Right lobe of liver (tissue), 6 donors: Measurements from ENCODE around the gene SPRY2. TPM values are rescaled to one million over a fixed set of nuclear protein-coding genes. Genes with fewer than 3 reads are reported as not detected.
A peak's percentile ranks its signal among the peaks of the same experiment; 100 is the strongest.

Experiments
- ATAC-seq, 4 donors: fragments of 200-7000 bp; cut with Tn5 transposase; one replicate each; pipeline ENCODE4 v1.9.1; 2020; ENCODE audit warnings: mild to moderate bottlenecking in 4 of 4, moderate library complexity in 4 of 4
- DNase-seq, 3 donors: peaks; one replicate each; pipeline ENCODE4 v3.0.0-alpha.2; 2020
- H3K27ac ChIP-seq, 3 donors: fragments of 200-600 bp; one replicate each; pipeline ENCODE4 v1.8.0; 2022
- H3K27me3 ChIP-seq, 2 donors: fragments of 200-600 bp; one replicate each; pipeline ENCODE4 v1.8.0; 2022
- H3K36me3 ChIP-seq, 4 donors: fragments of 200-600 bp; sonication (generic) in 1 of 4; one replicate each; pipeline versions ENCODE4 v1.5.1 to v1.8.0; 2017 to 2022; ENCODE audit warnings: control low read depth in 1 of 4
- H3K4me1 ChIP-seq, 4 donors: fragments of 200-600 bp; sonication (generic) in 1 of 4; one replicate each; pipeline versions ENCODE4 v1.5.1 to v1.8.0; 2017 to 2022; ENCODE audit warnings: control low read depth in 1 of 4
- H3K4me3 ChIP-seq, 3 donors: fragments of 200-600 bp; one replicate each; pipeline ENCODE4 v1.8.0; 2022
- H3K9me3 ChIP-seq, 4 donors: fragments of 200-600 bp; sonication (generic) in 1 of 4; one replicate each; pipeline versions ENCODE4 v1.5.1 to v1.8.0; 2017 to 2022; ENCODE audit warnings: control low read depth in 1 of 4
- POLR2A ChIP-seq: fragments of 450-650 bp; IDR thresholded peaks from one replicate; pipeline ENCODE4 v1.6.1; 2017; ENCODE audit warnings: antibody characterized with exemption, mild to moderate bottlenecking
- WGBS: methylation state at CpG from one replicate; pipeline ENCODE4 v1.1.6; 2018; ENCODE audit warnings: low coverage, low lambda C conversion rate; ENCODE audit not compliant: insufficient coverage; ENCODE audit errors: missing lambda C conversion rate; 5-methylcytosine and 5-hydroxymethylcytosine counted together
- intact Hi-C, 2 donors: fragments of 100-400 bp; cut with DNase I; formaldehyde crosslinking; loops; one replicate each; pipeline versions ENCODE4 v1.11.2 to v1.14.1; 2022
- total RNA-seq, 6 experiments: library from RNA; depleted of rRNA in 2 of 6; stranded (reverse); fragments of >200 nt in 2 of 6; fragmentation: NEBNext Ultra II Directional in 3 of 6; extraction: Animal tissue kit (Norgen Biotek cat#: 25700) in 3 of 6; gene quantifications; one replicate each; pipeline versions ENCODE4 v1.1.0 to v1.2.4, GENCODE V29; 2016 to 2023
- TF ChIP-seq, protein P1 (sequence below), 4 donors: fragments of 200-600 bp in 3 of 4; fragments of 450-650 bp in 1 of 4; IDR thresholded peaks; one replicate each; pipeline versions ENCODE4 v1.5.1 to v1.8.0; 2016 to 2022; ENCODE audit warnings: antibody characterized with exemption in 4 of 4, mild to moderate bottlenecking in 2 of 4
- donor health status: DM: no; HTN: yes; CAD: no.
- donor health status: DM: no; HTN: no; CAD: no.
- donor health status: DM: no; HTN: no; CAD: no.
- donor health status: DM: no; HTN: yes; CAD: no.
- donor health status: DM: no; HTN: yes; CAD: no.

The SPRY2 gene
- total RNA-seq, 6 experiments from 2014 or later, result 9.4 to 14.7 (median 10.5) TPM

DNA sequence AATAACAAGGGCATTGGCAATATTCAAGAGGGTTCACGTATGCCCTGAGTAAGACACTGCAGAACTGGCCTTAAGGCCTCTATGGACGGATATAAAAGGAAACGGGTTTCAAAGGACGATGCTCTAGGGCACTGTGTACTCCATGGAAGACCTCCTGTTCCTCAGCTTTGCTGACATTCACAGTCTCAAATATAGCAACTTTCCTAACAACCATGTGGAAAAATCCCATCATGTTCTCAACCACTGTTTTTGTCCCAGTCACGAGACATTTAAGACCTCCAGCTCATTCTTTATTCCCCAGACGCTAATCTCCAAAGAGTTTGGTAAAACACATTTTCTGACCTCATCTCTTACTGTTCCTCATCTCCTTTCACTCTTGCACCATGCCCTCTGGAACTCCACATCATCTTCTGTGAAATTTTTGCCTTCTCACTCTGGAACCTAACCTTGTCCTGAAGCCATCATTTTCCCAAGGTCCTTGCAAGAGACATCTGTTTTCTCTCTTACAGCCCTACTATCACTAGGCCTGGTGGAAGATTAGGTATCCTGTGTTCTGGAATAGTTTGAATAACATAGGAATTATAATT is 37.6 kb downstream of the SPRY2 start:
- 82% methylated on average over 5 of the region's 6 CpGs for WGBS

DNA sequence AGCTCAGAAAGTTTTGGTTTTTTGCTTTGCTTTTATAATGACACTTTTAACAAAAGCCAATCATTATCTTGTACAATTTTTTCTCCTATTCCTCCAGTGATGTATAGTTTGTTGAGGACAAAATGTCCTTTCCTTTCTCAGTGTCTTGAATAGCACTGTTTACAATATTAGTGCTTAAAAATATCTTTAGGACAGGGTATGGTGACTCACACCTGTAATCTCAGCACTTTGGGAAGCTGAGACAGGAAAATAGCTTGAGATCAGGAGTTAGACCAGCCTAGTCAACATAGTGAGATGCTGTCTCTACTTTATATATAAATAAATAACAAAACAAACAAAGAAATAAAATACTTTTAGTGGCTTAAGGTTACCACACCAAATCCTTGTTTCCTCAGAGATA is 41.9 kb downstream of the SPRY2 start:
- no peaks in the 10 kb centered on the region for H3K9me3 ChIP-seq
- intact Hi-C loops, result no loop called here
- TF ChIP-seq, protein P1, sequence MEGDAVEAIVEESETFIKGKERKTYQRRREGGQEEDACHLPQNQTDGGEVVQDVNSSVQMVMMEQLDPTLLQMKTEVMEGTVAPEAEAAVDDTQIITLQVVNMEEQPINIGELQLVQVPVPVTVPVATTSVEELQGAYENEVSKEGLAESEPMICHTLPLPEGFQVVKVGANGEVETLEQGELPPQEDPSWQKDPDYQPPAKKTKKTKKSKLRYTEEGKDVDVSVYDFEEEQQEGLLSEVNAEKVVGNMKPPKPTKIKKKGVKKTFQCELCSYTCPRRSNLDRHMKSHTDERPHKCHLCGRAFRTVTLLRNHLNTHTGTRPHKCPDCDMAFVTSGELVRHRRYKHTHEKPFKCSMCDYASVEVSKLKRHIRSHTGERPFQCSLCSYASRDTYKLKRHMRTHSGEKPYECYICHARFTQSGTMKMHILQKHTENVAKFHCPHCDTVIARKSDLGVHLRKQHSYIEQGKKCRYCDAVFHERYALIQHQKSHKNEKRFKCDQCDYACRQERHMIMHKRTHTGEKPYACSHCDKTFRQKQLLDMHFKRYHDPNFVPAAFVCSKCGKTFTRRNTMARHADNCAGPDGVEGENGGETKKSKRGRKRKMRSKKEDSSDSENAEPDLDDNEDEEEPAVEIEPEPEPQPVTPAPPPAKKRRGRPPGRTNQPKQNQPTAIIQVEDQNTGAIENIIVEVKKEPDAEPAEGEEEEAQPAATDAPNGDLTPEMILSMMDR (IDR thresholded peaks at IDR 0.05), result no peak
- TF ChIP-seq POLR2A, result no peak
- H3K27me3 ChIP-seq, result no peaks in the 10 kb centered on the region
- no peaks in the 10 kb centered on the region for H3K4me1 ChIP-seq
- no peak overlapping the region for H3K4me3 ChIP-seq
- no peak for ATAC-seq
- no peaks in the 10 kb centered on the region for H3K36me3 ChIP-seq
- H3K27ac ChIP-seq, result no peak overlapping the region
- no peak for DNase-seq

More for the DNA sequence above, 37.6 kb downstream of the SPRY2 start:
- ATAC-seq (no peak), DNase-seq (no peak)
- Histone ChIP-seq H3K27ac (no peak overlapping the region), H3K4me3 (no peak overlapping the region), H3K36me3 (no peaks in the 10 kb centered on the region), H3K9me3 (no peaks in the 10 kb centered on the region), H3K4me1 (no peaks in the 10 kb centered on the region), H3K27me3 (no peaks in the 10 kb centered on the region)
- intact Hi-C loops, result no loop called here
- TF ChIP-seq, protein P1 (IDR thresholded peaks at IDR 0.05), result no peak
- TF ChIP-seq POLR2A, result no peak

DNA sequence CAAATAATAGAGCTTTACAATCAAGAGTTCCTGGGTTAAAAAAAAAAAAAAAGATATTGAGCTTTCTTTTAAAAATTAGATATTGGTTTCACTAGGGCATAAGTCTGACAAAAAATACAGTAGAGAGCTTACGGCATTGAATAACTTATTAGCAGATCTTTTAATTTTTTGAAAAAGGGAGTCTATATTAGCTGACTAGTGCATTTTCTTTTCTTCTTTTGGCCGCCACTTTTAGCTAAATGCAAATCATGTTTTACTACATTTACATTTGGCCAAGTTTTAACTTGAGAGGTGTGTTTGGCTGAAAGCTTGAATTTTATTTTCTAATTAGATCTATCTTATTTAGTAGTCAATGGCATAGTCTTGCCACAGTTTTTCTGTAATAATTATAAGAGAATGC is 43.4 kb downstream of the SPRY2 start:
- TF ChIP-seq, protein P1 (IDR thresholded peaks at IDR 0.05), result no peak
- DNase-seq (no peak), ATAC-seq (no peak)
- WGBS, result 100% methylated on average over 2 of the region's 2 CpGs
- Histone ChIP-seq H3K27me3 (no peaks in the 10 kb centered on the region), H3K27ac (no peak overlapping the region), H3K36me3 (no peaks in the 10 kb centered on the region), H3K4me1 (no peaks in the 10 kb centered on the region), H3K9me3 (no peaks in the 10 kb centered on the region), H3K4me3 (no peak overlapping the region)
- intact Hi-C loops, result no loop called here

DNA sequence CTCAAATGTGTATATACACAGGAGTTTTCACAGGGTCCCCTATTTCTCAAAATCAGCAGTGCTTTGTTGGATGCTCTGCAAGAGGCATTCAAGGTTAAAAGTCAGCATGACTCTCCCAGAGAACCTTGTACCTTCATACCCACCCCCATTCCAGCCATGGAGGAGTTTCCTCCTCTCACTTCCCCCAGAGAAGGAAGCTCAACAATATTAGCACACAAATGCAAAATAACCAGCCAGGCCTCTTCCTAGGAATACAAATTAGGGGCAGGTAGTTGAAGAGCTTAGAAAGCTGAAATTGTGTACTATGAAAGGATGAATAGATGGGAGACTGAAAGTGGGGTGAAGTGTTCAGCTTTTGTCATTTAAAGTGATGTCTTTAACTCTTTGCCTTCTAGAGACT is 43.8 kb downstream of the SPRY2 start:
- Histone ChIP-seq H3K36me3 (no peaks in the 10 kb centered on the region), H3K4me3 (no peak overlapping the region), H3K27ac (no peak overlapping the region), H3K27me3 (no peaks in the 10 kb centered on the region), H3K9me3 (no peaks in the 10 kb centered on the region), H3K4me1 (no peaks in the 10 kb centered on the region)
- intact Hi-C loops, result no loop called here
- ATAC-seq (peak in 2 of 4 donors; percentile 61 to 79), DNase-seq (no peak)
- TF ChIP-seq, protein P1 (IDR thresholded peaks at IDR 0.05), result no peak
- TF ChIP-seq POLR2A, result no peak

DNA sequence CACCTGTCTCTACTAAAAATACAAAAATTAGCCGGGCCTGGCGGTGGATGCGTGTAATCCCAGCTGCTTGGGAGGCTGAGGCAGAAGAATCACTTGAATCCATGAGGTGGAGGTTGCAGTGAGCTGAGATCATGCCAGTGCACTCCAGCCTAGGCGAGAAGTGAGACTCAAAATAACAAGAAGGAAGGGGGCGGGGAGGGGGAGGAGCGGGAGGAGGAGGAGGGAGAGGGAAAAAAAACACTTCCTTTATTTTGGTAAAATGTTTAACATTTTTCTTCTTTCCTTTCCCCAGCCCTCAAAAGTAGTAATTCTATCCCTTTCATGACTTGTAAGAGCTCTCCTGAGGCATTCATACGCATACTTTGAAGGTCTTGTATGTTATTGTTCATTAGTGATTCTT is 44.3 kb downstream of the SPRY2 start:
- DNase-seq (no peak), ATAC-seq (peak in 1 of 4 donors; percentile 33)
- H3K36me3 ChIP-seq, result no peaks in the 10 kb centered on the region
- TF ChIP-seq, protein P1 (IDR thresholded peaks at IDR 0.05), result no peak
- TF ChIP-seq POLR2A, result no peak
- no peak overlapping the region for H3K27ac ChIP-seq
- H3K4me1 ChIP-seq, result no peaks in the 10 kb centered on the region
- intact Hi-C loops, result no loop called here
- no peaks in the 10 kb centered on the region for H3K27me3 ChIP-seq
- no peak overlapping the region for H3K4me3 ChIP-seq
- H3K9me3 ChIP-seq, result no peaks in the 10 kb centered on the region
- 79% methylated on average over 7 of the region's 7 CpGs for WGBS
